Thyroid gland (tissue), 4 donors: Measurements from ENCODE around the gene KRT9. TPM values are rescaled to one million over a fixed set of nuclear protein-coding genes. Genes with fewer than 3 reads are reported as not detected.
"Not testable (repeated sequence)": the region's sequence is repeated elsewhere in the genome, so short reads cannot be mapped to it uniquely, and the experiment has no call there.

Source experiments
- DNase-seq, 2 donors: peaks; one replicate each; pipeline ENCODE4 v3.0.0-alpha.2; 2019
- H3K27ac ChIP-seq, 3 donors: fragments of 200-600 bp; sonication (generic); 1 replicate in 2 of 3; 2 replicates in 1 of 3; pipeline ENCODE4 v1.5.1; 2016 to 2019; ENCODE audit warnings: mild to moderate bottlenecking in 1 of 3, moderate library complexity in 1 of 3
- H3K27me3 ChIP-seq: fragments of 200-600 bp; sonication (generic); one replicate; pipeline ENCODE4 v1.5.1; 2019
- H3K36me3 ChIP-seq, 2 donors: fragments of 200-600 bp; sonication (generic); one replicate each; pipeline ENCODE4 v1.5.1; 2016 to 2019
- H3K4me1 ChIP-seq, 2 donors: fragments of 200-600 bp; sonication (generic); one replicate each; pipeline ENCODE4 v1.5.1; 2017 to 2019
- H3K4me3 ChIP-seq, 3 donors: fragments of 200-600 bp; sonication (generic); replicated peaks in 1 of 3; 1 replicate in 2 of 3; 2 replicates in 1 of 3; pipeline ENCODE4 v1.5.1; 2016; ENCODE audit warnings: mild to moderate bottlenecking in 1 of 3
- H3K9me3 ChIP-seq: fragments of 200-600 bp; sonication (generic); one replicate; pipeline ENCODE4 v1.5.1; 2017
- CTCF ChIP-seq, 6 experiments: fragments of 200-600 bp in 3 of 6; fragments of 450-650 bp in 3 of 6; sonication (generic) in 3 of 6; IDR thresholded peaks; one replicate each; pipeline ENCODE4 v1.5.1; 2016 to 2019; ENCODE audit warnings: antibody characterized with exemption in 6 of 6, mild to moderate bottlenecking in 2 of 6, inconsistent platforms in 1 of 6, moderate library complexity in 1 of 6
- POLR2A ChIP-seq, 2 donors: fragments of 450-650 bp; IDR thresholded peaks; one replicate each; pipeline ENCODE4 v1.6.1; 2017; ENCODE audit warnings: antibody characterized with exemption in 2 of 2, mild to moderate bottlenecking in 2 of 2, moderate library complexity in 1 of 2
- WGBS, 2 donors: methylation state at CpG; one replicate each; pipeline ENCODE4 v1.1.5; 2017; 5-methylcytosine and 5-hydroxymethylcytosine counted together
- intact Hi-C: fragments of 100-400 bp; cut with DNase I; formaldehyde crosslinking; loops from one replicate; pipeline ENCODE4 v1.15.1; 2023
- total RNA-seq, 4 donors: library from RNA; depleted of rRNA; stranded (reverse); fragments of >200 nt; gene quantifications; one replicate each; pipeline ENCODE4 v1.2.3, GENCODE V29; 2016

KRT9 gene
- total RNA-seq, 4 donors from 2014 or later = not detected

- WGBS, 2 donors = 97% methylated on average over 4 of the region's 5 CpGs; no CpG with 5 or more reads in 1 of the 2 donors
- Histone ChIP-seq H3K36me3 (no peaks in the 10 kb centered on the region), H3K9me3 (no peaks in the 10 kb centered on the region), H3K4me3 (no peak overlapping the region), H3K4me1 (no peaks in the 10 kb centered on the region), H3K27ac (no peak overlapping the region), H3K27me3 (no peaks in the 10 kb centered on the region)
- DNase-seq = no peak
- intact Hi-C loops = no loop called here
- TF ChIP-seq POLR2A (IDR thresholded peaks at IDR 0.05) = no peak
- TF ChIP-seq CTCF (IDR thresholded peaks at IDR 0.05) = no peak
These were observed 42.2 kb upstream of the KRT9 start for GRCh38 chr17:41614098-41614497.

GRCh38 chr17:41613277-41614082, 41.6 kb upstream of the KRT9 start:
- Histone ChIP-seq H3K4me1 (no peaks in the 10 kb centered on the region), H3K27ac (no peak overlapping the region), H3K27me3 (no peaks in the 10 kb centered on the region), H3K36me3 (no peaks in the 10 kb centered on the region), H3K9me3 (no peaks in the 10 kb centered on the region), H3K4me3 (no peak overlapping the region)
- 80 to 83% methylated on average over 9 to 11 of the region's 11 CpGs for WGBS, 2 donors
- intact Hi-C loops = no loop called here
- no peak for DNase-seq
- TF ChIP-seq CTCF (IDR thresholded peaks at IDR 0.05) (no peak), POLR2A (IDR thresholded peaks at IDR 0.05) (no peak)

GRCh38 chr17:41612376-41613160, 40.7 kb upstream of the KRT9 start, which contains the start of gene KRT16:
Gene KRT16 (minus strand): TSS chr17:41612767. CDS start chr17:41612688, 79 bp downstream.
- H3K36me3 ChIP-seq, H3K4me1 ChIP-seq, intact Hi-C loops, DNase-seq, H3K9me3 ChIP-seq, H3K27me3 ChIP-seq, H3K4me3 ChIP-seq, H3K27ac ChIP-seq: not testable (repeated sequence)
- 80 to 86% methylated on average over 24 to 26 of the region's 31 CpGs for WGBS, 2 donors

- H3K9me3 ChIP-seq = no peaks in the 10 kb centered on the region
- intact Hi-C loops = no loop called here
- WGBS, 2 donors = 91 to 93% methylated on average over 21 to 23 of the region's 25 CpGs
- no peak for DNase-seq
- H3K27ac ChIP-seq = no peak overlapping the region
- H3K4me1 ChIP-seq = no peaks in the 10 kb centered on the region
- H3K36me3 ChIP-seq = no peaks in the 10 kb centered on the region
- no peaks in the 10 kb centered on the region for H3K27me3 ChIP-seq
- no peak for TF ChIP-seq CTCF (IDR thresholded peaks at IDR 0.05)
- TF ChIP-seq POLR2A (IDR thresholded peaks at IDR 0.05) = no peak
- no peak overlapping the region for H3K4me3 ChIP-seq
These were observed 39.2 kb upstream of the KRT9 start for GRCh38 chr17:41610965-41611640.

- H3K27me3 ChIP-seq, DNase-seq, H3K27ac ChIP-seq, H3K36me3 ChIP-seq, H3K4me3 ChIP-seq, H3K4me1 ChIP-seq, H3K9me3 ChIP-seq, intact Hi-C loops: not testable (repeated sequence)
- 11% methylated on average over 9 to 10 of the region's 10 CpGs for WGBS, 2 donors
These were observed 38.2 kb upstream of the KRT9 start for GRCh38 chr17:41610061-41610517.

- H3K4me3 ChIP-seq, intact Hi-C loops, H3K27ac ChIP-seq, H3K9me3 ChIP-seq, H3K4me1 ChIP-seq, H3K27me3 ChIP-seq, H3K36me3 ChIP-seq, DNase-seq: not testable (repeated sequence)
- WGBS, 2 donors = 81 to 84% methylated on average over 4 of the region's 4 CpGs
These were observed 35.1 kb upstream of the KRT9 start for GRCh38 chr17:41606930-41607329.
